AG04450 (cell line): Measurements from ENCODE around the gene SGK1. TPM values are rescaled to one million over a fixed set of nuclear protein-coding genes. Genes with fewer than 3 reads are reported as not detected.
"Not testable (repeated sequence)": the region's sequence is repeated elsewhere in the genome, so short reads cannot be mapped to it uniquely, and the experiment has no call there.

Experiments used
- CTCF ChIA-PET: fragments of 300-600, 350-600 bp; formaldehyde crosslinking; extraction: SDS; loops from one replicate; lab custom pipeline; 2022; ENCODE audit warnings: antibody characterized with exemption, inconsistent platforms; lab: Charles Lee
- POLR2A ChIA-PET: fragments of 350-600 bp; formaldehyde crosslinking; extraction: SDS; loops from one replicate; lab custom pipeline; 2021; ENCODE audit warnings: antibody characterized with exemption, inconsistent platforms; lab: Yijun Ruan, JAX
- DNase-seq: peaks from one replicate; pipeline ENCODE4 v3.0.0-alpha.2; 2011; ENCODE audit warnings: low read depth, low spot score
- H3K27ac ChIP-seq: one replicate; pipeline ENCODE4 v1.5.1; 2012; ENCODE audit warnings: low read depth, low read length, control low read depth
- H3K27me3 ChIP-seq: one replicate; pipeline ENCODE4 v1.6.0; 2012; ENCODE audit warnings: low read length; ENCODE audit not compliant: control insufficient read depth, insufficient read depth
- H3K4me3 ChIP-seq: 2 replicates; pipeline ENCODE4 v1.5.1; 2011; ENCODE audit warnings: mild to moderate bottlenecking, low read depth, low read length, control low read depth
- H3K9me3 ChIP-seq: 2 replicates; pipeline ENCODE4 v1.5.1; 2012; ENCODE audit warnings: low read length; ENCODE audit not compliant: control insufficient read depth, insufficient read depth
- polyA plus RNA-seq: library from polyadenylated mRNA; depleted of rRNA; stranded (reverse); fragments of >200 nt; gene quantifications from 2 replicates; pipeline ENCODE4 v1.2.3, GENCODE V29; 2011
- TF ChIP-seq, protein P1 (sequence below): IDR thresholded peaks from 2 replicates; pipeline ENCODE4 v1.5.1; 2011; ENCODE audit warnings: low read depth, low read length, control low read depth, inconsistent platforms

Gene SGK1
- polyA plus RNA-seq, 1 experiment: 120 TPM

DNA sequence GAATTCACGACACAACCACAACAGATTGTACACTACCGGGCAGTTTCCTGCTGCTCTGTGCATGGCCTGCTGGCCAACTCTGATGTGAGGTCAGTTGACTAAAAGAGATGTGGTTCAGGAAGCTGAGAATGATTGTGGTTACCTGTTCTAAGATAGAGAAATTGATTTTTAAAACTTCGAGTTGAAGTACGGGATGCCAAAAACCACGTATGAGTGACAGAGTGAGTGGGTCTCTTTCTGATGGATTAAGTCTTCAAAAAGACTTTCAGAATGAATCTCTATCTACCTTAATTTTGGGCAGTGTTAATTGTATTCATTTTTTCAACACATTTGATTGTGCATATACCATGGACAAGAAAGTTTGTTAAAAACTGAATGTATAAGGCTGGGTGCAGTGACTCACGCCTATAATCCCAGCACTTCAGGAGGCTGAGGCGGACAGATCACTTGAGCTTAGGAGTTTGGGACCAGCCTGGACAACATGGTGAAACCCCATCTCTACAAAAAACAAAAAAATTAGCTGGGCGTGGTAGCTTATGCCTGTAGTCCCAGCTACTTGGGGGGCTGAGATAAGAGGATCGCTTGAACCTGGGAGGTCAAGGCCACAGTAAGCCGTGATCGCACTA, 121.2 kb downstream of the SGK1 start:
- TF ChIP-seq, protein P1, sequence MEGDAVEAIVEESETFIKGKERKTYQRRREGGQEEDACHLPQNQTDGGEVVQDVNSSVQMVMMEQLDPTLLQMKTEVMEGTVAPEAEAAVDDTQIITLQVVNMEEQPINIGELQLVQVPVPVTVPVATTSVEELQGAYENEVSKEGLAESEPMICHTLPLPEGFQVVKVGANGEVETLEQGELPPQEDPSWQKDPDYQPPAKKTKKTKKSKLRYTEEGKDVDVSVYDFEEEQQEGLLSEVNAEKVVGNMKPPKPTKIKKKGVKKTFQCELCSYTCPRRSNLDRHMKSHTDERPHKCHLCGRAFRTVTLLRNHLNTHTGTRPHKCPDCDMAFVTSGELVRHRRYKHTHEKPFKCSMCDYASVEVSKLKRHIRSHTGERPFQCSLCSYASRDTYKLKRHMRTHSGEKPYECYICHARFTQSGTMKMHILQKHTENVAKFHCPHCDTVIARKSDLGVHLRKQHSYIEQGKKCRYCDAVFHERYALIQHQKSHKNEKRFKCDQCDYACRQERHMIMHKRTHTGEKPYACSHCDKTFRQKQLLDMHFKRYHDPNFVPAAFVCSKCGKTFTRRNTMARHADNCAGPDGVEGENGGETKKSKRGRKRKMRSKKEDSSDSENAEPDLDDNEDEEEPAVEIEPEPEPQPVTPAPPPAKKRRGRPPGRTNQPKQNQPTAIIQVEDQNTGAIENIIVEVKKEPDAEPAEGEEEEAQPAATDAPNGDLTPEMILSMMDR: no peak
- ChIA-PET POLR2A (no interaction called here), CTCF (interaction anchor here (0.5 to 4.7 kb wide), 2 partner anchors 19 to 581 kb away, joined by 7 to 18 read pairs; no protein-coding TSS in a partner anchor)
- Histone ChIP-seq H3K9me3 (no peaks in the 10 kb centered on the region), H3K27me3 (no peaks in the 10 kb centered on the region), H3K4me3 (no peak overlapping the region), H3K27ac (no peak overlapping the region)
- no peak for DNase-seq

DNA sequence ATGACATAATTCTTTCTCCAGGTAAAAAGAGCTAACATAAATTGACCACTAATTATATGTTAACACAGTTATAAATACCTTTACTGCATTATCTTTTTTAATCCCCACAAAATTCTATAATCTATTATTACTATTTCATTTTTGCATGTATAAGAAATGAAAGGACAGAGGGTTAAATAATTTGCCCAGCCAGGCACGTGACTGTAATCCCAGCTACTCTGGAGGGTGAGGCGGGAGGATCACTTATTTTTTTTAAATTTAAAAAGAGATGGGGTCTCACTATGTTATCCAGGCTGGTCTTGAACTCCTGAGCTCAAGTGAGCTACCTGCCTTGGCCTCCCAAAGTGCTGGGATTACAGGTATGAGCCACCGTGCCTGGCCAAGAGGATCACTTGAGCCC, 121.9 kb downstream of the SGK1 start:
- no peak overlapping the region for H3K4me3 ChIP-seq
- DNase-seq: no peak
- ChIA-PET POLR2A (no interaction called here), CTCF (interaction anchor here (0.5 to 4.7 kb wide), 3 partner anchors 18 to 582 kb away, joined by 4 to 18 read pairs (median 7); no protein-coding TSS in a partner anchor)
- TF ChIP-seq, protein P1: no peak
- no peaks in the 10 kb centered on the region for H3K9me3 ChIP-seq
- no peaks in the 10 kb centered on the region for H3K27me3 ChIP-seq
- H3K27ac ChIP-seq: no peak overlapping the region

DNA sequence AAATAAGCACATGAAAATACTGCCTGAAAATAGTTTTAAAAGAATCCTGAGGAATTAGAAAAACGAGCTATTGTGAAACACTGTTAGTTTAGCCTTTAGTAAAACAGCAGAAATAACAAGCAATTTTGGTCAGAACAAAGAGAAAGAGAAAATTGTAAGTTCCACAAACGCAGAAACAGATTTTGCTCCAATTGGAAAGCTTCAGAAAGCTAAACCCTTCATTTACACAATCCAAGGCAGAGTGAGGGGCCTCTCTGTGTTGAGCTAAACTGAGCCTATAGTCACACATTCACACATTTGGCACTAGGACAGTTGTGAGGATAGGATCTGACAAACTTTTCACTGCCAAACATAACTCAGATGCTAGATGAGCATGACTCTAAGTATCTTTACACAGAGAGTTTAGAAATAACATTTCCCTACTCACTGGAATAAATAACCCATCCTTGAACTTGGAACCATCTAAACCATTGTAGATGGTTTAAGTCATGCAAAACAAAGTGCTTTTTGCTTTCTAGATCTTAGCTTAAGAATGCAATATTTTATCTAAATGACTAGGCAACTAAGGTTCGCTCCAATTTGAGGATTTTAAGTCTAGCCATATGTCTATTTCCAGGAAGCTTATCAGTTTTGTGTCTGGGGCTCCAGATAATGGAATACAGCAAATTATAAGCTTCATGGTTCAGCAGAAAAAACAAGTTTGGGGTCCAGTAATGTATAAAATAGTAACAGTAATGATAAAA, 122.6 kb downstream of the SGK1 start:
- POLR2A ChIA-PET: interaction anchor here (0.9 kb wide), 1 partner anchor 17 kb away, joined by 3 read pairs; no protein-coding TSS in a partner anchor
- CTCF ChIA-PET: interaction anchor here (1.0 to 4.7 kb wide), 3 partner anchors 17 to 72 kb away, joined by 3 to 18 read pairs (median 4); no protein-coding TSS in a partner anchor
- peak overlapping the region; percentile 71 for H3K27ac ChIP-seq

DNA sequence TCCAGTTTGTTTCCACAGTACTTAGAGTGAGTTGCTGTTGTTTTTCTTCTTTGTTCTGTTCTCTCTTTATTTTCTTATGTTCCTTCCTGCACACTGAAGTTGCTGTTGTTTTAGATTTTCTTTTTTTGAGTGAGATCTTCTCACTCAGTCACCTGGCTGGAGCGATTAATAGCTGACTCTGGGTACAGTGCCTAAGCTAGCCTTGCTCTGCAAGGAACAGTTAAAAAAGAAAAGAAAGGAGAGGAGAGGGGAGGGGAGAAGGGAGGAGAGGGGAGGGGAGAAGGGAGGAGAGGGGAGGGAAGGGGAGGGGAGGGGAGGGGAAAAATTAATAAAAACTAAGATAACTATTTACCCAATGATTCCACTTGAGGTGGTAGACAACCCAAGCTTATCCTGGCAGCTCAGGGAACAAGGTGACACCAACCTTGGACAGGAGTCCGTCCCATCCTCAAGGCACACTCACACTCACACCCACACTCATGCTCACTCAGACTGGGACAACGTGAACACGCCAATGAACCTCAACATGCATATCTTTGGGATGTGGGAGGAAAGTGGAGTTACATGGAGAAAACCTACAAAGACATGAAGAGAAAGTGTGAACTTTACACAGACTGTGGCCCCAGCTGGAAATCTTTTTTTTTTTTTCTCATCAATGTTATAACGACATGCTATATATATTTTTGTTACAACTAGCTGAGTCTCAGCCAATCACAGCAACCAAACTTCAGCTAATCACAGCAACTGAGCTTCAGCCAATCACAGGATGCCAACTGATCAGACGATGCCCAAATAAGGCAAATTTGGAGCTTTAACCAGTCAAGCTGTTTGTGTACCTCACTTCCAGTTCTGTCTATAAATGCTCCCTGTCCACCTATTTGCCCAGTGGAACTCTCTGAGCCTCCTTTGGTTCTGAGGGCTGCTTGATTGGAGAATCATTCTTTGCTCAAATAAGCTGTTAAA, 124.1 kb downstream of the SGK1 start:
- ChIA-PET POLR2A (no interaction called here), CTCF (interaction anchor here (0.6 to 4.7 kb wide), 2 partner anchors 16 to 533 kb away, joined by 3 to 18 read pairs; no protein-coding TSS in a partner anchor)
- TF ChIP-seq, protein P1: no peak
- no peak for DNase-seq
- no peak overlapping the region for H3K4me3 ChIP-seq
- no peaks in the 10 kb centered on the region for H3K27me3 ChIP-seq
- H3K9me3 ChIP-seq: no peaks in the 10 kb centered on the region
- H3K27ac ChIP-seq: no peak overlapping the region

More for the DNA sequence above, 122.6 kb downstream of the SGK1 start:
- Histone ChIP-seq H3K4me3 (no peak overlapping the region), H3K27me3 (no peaks in the 10 kb centered on the region), H3K9me3 (no peaks in the 10 kb centered on the region)
- TF ChIP-seq, protein P1: no peak
- DNase-seq: no peak

DNA sequence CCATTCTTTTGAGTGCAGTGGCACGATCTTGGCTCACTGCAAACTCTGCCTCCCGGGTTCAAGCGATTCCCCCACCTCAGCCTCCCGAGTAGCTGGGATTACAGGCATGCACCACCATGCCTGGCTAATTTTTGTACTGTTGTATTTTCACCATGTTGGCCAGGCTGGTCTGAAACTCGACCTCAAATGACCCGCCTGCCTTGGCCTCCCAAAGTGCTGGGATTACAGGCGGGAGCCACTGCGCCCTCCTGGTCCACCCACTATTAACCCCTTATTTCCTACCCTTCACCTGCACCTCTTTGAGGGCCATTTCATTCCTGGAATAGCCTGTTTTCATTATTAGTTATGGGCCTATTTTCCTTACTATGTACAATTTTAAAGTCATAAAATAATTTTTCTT, 125.3 kb downstream of the SGK1 start:
- H3K27ac ChIP-seq, POLR2A ChIA-PET, DNase-seq, H3K27me3 ChIP-seq, H3K9me3 ChIP-seq, H3K4me3 ChIP-seq: not testable (repeated sequence)
- CTCF ChIA-PET: interaction anchor here (4.7 kb wide), 1 partner anchor 14 kb away, joined by 18 read pairs; no protein-coding TSS in a partner anchor
